Hindlimb muscle (tissue), 1 donor: Measurements from ENCODE around the gene ADNP. TPM values are rescaled to one million over a fixed set of nuclear protein-coding genes. Genes with fewer than 3 reads are reported as not detected.
A peak's percentile ranks its signal among the peaks of the same experiment; 100 is the strongest.
"Not testable (repeated sequence)": the region's sequence is repeated elsewhere in the genome, so short reads cannot be mapped to it uniquely, and the experiment has no call there.

Experiments
- DNase-seq: peaks from one replicate; pipeline ENCODE4 v3.0.0-alpha.2; 2013
- polyA plus RNA-seq: library from polyadenylated mRNA; unstranded; fragments of 120-200 nt; gene quantifications from one replicate; pipeline ENCODE4 v1.2.1, GENCODE V29; 2013; ENCODE audit not compliant: insufficient read length

The ADNP gene
- polyA plus RNA-seq: 57.0 TPM

DNA sequence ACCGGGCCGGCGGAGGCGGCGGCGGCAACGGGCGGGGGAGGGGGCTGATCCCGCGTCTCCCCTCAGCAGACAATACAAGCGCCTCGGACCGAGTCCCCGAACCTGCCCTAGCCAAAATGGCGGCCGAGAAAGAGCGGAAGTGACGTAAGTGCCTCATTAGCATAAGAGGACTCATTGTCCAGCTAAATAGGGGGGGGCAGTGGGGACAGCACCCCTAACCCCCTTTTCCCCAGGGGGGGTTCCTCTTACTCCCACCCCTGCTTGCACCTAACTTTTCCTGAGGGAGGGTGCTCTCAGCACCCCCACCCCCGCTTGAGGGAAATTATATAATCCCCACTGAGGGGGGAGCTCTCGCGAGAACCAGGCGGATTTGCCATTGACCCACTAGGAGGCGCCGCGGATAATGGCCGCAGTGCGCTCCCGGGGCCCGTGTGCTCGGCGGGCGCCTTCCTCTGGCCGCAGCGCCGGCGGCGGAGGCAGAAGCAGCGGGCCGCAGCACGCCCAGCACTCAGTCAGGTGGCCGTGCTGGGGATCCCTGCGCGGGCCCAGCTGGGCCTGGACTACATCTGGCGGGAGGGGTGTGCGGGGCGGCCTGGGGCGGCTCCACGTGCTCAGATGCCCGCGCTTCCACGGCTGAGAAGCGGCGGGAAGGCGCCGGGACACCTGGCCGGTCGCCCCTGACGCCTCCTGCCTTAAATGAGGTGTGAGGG is at the start of gene ADNP:
Gene ADNP (minus strand): TSS at position 132 of the 710 bp plus-strand sequence. CDS start 27,441 bp downstream, outside the sequence.
- DNase-seq: peak; percentile 94

DNA sequence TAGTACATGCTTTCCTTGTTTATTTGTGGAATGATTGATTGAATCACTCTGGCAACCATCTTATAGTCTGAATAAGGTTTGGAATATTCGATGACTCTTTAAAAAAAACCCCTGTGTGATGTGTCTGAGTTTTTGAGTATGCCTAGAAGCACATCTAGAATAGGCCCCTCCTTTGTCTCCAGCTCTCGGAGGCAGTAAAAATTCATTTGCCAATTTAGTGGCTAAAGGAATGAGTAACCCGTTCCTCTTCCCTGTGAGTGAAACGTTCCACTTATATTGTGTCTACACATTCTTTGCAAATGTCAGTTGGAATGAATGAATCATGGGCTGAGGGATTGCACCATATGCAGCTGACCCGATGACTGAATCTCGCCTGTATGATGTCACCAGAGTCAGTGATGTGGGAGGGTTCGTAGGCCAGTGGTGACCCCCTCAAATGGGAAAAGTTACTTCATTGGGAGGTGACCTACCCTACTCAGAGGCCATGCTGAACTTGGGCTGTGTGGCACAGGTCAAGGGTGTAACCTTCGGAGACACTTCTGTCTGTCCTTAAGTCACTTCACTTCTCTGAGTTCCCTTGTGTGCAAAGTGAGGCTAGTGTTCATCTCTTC is 48.9 kb upstream of the ADNP start:
- no peak for DNase-seq

DNA sequence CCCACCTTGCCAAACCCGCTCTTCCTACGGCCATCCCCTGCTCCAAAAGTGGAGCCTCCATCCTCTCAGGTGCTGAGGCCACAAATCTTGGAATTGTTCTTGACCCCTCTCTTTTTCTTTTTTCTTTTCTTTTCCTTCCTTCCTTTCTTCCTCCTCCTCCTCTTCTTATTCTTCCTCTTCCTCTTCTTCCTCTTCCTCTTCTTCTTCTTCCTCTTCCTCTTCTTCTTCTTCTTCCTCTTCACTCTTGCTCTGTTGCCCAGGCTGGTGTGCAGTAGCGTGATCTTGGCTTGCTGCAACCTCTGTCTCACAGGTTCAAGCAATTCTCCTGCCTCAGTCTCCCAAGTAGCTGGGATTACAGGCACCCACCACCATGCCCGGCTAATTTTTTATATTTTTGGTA is 47.3 kb upstream of the ADNP start:
- DNase-seq: not testable (repeated sequence)

DNA sequence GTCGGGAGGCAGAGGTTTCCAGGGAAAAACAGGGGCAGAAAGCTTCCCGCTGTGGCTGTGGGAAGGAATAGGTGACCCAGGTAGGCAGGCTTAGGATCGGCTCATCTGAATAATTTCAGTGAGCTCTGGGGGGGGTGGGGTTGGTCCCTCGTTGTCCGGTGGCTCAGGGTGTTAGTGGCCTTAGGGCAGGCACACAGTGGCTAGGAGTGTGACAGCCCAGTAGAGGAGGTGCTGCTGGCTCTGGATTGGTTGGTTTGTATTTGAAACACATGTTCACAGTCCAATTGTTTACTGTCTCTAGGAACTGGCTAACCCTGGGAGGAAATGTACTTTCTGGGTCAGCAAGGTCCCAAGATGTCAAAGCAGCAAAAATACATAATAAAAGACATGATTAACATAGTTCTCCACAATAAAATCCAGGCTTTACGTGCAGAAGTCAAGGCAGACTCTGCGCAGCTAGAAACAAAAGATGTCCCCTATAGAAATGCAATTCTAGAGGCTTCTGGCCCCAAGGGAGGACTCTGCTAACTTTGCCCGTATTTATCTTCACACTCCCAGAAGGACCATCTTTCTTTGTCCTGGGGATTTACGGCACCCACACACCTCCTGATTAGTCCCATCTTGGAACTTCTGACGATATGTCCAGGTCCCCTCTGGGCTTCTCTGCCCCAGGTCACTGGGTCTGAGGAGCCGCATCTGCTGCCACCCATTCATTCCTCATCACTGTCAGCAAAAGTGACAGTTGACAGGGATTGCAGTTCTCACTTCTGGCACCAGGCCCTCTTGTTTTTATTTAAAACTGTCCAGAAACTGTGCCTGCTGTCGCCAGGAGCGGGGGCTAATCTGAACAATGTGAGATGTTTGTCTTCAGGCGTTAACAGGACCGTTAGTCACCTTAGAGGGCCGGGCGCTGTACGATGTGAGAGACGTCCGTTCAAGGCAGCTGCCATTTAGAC is 46.1 kb upstream of the ADNP start:
- no peak for DNase-seq

DNA sequence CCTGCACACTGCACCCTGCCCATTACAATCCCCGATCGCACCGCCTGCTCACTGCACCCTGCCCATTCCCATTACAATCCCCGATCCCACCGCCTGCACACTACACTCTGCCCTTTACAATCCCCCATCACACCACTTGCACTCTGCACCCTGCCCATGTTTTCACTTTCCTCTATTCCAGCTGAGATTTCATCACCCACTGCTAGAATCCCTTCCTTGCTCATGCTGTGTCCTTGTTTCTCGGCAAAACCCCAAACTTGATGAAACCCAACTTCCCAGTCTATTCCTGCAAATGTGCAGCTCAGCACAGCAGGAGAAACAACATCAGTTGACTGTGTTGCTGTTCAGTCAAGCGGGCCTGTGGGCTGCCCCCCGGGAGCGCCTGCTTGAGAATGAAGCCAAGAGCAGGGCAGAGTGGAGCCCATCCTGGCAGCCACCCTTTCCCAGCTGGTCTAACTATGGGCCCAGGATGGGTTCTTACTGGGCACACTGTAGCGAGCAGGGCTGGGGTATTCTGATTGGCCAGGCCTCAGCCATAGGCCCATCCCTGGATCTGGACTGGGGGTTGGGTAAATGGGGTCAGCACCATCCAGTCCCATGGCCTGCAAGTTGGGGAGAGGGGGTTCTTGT is 44.6 kb upstream of the ADNP start:
- no peak for DNase-seq

DNA sequence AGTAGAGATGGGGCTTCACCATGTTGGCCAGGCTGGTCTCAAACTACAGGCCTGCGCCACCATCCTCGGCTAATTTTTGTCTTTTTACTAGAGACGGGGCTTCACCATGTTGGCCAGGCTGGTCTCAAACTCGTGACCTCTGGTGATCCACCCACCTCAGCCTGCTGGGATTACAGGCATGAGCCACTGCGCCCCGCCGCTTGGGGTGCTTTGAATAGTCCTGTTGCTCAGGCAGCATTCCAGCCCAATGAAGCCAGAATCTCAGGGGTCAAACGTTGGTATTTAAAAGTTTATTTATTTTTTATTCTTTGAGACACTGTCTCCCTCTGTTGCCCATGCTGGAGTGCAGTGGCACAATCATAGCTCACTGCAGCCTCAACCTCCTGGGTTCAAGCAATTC is 38.7 kb upstream of the ADNP start:
- no peak for DNase-seq

DNA sequence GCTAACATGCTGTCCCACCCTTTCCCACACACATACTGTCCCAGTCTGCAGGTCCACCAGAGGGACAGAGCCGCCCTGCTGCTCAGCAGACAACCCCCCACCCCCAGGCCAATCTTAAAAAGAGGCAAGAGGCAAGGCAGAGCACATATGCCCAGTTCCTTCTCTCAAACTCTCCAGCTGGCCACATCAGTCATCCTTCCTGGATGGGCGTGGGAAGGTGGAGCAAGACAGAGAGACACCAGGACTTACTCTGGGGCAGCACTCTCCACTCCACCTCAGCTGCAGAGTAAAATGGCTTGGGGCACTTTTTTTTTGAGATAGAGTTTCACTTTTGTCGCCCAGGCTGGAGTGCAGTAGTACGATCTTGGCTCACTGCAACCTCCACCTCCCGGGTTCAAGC is 38.2 kb upstream of the ADNP start:
- DNase-seq: no peak

DNA sequence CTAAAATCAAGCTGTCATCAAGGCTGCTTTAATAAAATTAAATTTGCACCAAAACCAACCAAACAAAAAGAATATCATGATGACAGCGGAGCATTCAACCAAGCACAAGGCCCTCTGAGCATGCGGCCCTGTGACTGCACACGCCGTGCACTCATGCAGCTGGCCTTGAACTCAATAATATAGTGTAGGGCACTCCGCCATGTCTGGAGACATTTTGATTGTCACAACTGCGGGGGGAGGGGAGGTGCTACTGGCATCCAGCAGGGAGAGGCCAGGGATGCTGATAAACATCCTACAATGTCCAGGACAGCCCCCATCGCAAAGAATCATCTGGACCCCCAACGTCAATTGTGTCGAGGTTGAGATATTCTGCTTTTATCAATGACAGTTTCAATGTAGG is 37.1 kb upstream of the ADNP start:
- DNase-seq: no peak

DNA sequence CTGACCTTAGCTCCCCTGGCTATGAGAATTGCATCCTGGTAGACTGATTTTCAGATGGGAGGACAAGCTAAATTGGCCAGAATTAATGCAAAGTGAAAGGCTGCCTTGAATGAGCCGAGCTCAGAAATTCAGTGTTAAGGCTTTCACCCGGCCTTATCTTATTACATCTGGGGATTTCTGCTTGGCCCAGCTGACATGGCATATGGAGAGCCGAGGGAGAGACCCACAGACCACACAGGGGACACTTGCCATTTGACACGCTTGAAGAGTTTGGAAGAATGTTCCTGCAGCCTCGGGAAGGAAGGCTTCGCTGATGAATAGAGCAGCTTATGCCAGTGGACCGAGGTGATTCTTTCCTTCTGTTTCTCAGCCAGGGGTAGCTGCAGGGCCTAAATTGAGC is 36.3 kb upstream of the ADNP start:
- no peak for DNase-seq

DNA sequence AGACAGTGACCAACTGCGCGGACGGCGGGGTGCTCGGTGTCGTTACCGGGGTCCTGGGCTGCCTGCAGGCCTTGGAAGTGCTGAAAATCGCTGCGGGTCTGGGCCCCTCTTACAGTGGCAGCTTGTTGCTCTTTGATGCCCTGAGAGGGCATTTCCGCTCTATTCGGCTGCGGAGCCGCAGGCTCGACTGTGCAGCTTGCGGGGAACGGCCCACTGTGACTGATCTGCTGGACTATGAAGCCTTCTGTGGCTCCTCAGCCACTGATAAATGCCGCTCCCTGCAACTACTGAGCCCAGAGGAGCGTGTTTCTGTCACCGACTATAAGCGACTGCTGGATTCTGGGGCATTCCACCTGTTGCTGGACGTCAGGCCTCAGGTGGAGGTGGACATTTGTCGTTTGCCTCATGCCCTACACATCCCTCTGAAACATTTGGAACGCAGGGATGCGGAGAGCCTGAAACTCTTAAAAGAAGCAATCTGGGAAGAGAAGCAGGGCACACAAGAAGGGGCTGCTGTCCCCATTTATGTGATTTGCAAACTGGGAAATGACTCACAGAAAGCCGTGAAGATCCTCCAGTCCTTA is 28.4 kb upstream of the ADNP start:
- no peak for DNase-seq

DNA sequence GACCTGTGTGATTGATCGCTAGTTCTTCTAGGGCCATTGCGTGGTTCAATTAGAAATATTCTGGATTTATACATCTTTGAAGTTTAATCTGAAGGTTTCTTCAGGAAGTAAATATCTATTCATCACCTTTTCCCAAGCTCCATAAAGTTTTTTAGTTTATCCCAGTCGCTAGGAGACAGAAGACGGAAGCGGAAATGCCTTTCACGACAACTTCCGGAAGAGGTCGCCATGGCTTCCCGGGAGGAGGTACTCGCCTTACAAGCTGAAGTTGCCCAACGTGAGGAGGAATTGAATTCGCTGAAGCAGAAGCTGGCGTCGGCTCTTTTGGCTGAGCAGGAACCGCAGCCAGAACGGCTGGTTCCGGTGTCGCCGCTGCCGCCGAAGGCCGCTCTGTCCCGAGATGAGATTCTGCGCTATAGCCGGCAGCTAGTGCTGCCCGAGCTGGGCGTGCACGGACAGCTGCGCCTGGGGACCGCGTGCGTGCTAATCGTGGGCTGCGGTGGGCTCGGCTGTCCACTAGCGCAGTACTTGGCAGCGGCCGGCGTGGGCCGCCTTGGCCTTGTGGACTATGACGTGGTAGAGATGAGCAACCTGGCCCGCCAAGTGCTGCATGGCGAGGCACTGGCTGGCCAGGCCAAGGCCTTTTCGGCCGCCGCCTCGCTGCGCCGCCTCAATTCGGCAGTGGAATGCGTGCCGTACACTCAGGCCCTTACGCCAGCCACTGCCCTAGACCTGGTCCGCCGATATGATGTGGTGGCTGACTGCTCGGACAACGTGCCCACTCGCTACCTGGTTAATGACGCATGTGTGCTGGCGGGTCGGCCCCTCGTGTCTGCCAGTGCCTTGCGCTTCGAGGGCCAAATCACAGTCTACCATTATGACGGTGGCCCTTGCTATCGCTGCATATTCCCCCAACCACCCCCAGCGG is 27.6 kb upstream of the ADNP start, which contains the start of gene MOCS3:
Gene MOCS3 (plus strand): TSS at position 204 of the 928 bp plus-strand sequence. CDS start 25 bp downstream, at position 229.
- DNase-seq: peak; percentile 91

DNA sequence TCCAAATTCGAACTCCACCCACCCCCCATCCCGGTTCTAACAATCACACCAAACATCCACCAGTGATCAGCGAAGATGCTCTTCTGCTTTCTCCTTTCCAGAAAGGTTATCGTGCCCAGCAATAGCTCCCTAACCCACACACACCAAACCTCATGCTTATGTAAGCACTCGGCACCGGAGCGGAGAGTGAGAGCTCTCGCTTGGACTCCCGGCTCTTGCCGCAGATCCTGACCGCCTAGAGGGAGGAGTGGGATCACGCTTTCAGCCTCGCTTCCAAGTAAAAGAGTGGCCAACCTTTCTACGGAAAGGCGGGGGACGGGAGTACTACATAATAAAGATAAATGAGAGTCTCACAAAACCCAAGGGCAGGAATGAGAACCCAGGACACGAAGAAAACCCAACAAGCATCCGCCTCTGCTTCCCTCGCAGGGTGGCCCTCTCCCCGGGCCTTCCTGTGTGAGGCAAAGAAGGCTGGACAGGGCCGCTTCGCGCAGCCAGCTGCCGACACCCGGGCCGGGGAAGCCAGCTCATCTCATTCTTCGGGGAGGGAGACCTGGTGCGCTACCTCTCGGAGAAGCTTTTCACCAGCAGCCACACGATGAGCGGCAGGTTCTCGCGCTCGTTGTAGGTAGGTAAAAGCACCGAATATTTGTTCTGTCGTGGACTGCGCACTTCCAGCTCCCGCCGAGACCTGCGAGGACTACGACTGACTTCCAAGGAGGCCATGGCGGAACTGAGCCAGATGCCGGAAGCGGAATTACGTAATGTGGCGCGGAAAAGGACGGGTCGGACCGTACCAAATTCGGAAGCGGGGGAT is 26.8 kb upstream of the ADNP start, which contains the start of gene DPM1:
Gene DPM1 (minus strand): TSS at position 735 of the 817 bp plus-strand sequence. CDS start 9 bp downstream, at position 726.
- DNase-seq: peak; percentile 94

DNA sequence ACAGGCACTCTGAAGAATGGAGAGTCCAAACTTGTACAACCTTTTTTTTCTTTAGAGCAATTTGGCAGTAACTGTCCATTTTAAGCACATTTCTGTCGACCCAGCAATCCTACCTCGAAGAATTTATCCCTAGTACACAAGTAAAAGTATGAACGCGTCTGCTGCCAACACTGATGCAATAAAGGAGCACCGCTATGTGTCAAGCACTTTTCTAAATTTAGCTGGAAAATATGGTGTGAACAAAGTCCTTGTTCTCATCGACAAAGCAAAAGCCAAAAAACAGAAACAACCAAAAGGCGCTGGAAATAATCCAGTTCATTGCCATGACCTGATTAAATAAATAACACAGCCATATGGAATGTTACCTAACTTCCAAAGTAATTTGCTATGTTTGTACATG is 26.0 kb upstream of the ADNP start:
- no peak for DNase-seq

DNA sequence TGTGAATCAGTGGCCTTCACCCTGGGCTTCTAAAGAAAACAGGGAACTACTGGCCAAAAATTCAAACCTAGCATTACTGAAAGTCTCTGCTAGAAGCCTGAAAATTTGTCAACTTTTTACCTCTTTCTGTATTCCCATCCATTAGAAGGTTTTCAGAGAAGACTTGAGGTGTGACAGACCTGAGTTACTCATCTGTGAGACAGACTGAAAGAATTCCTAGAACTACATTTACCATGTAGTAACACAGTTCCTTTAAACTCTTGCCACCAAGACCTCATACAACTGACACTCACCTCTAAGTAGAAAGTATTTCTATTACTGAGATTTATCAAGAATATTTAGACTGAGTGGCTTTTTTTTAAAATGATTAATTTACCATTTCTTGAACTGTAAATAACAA is 22.6 kb upstream of the ADNP start:
- no peak for DNase-seq

DNA sequence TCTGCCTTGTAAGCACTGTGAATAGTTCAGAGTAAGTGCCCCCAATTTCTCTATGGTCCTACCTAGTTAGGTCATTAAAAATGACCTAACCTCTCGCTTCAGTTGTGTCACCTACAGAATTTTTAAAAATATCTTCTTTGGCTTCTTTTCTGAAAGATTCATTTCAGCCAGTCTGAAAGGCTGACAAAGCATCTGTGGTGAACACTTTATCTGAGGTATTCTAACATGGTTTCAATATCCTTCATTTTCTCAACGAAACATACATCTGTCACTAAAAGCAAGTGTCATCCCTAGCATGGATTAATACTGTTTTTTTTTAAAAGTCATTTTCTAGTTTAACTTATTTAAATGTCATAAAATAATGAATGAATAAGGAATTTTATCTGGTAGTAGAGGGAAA is 22.0 kb upstream of the ADNP start:
- DNase-seq: no peak

DNA sequence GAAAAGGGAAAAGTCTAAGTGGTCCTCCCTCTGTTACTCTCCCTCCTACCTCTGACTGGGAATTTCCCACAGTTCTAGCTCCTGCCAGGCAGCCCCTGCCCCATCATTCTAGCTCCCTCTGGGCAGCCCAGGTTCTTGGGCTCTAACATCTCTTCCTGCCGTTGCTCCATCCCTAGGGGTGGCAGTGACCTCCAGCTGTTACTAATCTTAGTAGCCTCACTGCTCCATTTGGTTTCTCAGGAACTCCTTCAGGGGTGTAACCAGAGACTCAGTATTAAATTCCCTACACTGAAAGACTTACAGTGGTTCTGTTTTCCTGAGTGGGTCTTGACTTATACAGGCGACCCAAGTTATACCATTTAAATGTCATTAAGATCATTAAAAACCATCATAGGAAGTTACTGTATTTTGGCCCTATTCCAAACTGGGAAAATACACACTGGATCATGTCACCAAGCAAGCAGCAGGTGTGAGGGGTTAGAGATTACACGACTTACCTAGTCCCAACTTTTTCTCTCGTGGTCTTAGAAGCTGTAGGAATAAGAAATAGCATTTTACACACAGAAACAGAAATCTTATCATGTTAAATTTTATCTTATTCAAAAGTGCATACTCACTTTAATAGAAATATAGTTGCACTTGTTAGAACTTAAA is 17.0 kb upstream of the ADNP start:
- DNase-seq: no peak

DNA sequence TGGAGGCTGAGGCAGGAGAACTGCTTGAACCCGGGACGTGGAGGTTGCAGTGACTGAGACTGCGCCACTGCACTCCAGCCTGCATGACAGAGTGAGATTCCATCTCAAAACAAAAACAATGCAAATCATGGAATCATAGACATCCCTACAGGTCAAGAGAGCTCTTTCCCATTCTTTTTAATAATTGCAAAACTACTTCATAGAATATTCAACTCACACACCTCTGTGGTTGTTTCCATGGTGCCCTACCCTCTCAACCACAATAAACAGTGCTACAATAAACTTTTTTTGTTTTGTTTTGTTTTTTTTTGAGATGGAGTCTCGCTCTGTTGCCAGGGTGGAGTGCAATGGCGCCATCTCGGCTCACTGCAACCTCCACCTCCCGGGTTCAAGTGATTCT is 11.8 kb upstream of the ADNP start:
- DNase-seq: no peak

DNA sequence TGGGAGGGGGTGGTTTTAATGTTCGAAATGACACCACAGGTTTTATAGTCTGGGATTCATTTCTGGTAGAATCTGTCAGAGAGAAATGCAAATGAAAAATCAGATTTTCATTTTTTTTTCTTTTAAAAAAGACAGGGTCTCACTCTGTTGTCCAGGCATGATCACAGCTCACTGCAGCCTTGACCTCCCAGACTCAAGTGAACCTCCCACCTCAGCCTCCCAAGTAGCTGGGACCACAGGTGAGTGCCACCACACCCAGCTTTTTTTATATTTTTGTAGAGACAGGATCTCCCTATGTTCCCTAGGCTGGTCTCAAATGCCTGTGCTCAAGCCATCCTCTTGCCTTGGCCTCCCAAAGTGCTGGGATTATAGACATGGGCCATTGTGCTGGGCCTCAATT is 2.4 kb upstream of the ADNP start:
- no peak for DNase-seq

DNA sequence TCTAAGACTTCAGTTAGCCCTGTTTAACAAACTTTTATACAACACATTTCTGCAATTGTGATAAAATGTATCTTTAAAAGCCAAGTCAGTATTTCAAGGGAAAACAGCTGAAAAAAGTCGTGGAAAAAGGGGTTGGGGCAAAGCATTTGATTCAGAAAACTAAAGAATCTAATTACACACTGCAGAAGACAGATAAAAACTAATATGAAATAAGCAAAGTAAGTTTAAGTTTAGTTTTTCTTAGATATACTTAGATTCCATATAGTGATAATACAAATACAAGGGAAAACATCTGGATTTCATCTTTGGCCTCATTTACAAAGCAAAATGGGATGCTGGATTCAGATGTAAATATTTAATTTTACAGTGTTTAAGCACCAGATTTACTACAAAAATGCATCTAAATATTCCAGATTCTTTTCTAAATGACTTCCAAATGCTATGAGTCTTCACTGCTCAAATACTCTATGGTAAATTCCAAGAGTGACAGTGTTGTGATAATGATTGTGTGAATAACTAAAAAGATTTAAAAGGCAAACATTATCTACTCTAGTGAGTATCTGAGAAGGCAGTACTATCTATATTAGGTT is 1.5 kb upstream of the ADNP start:
- DNase-seq: no peak
